Neural cell (in vitro differentiated cells): ENCODE measurements around the gene TCFL5. TPM values are rescaled to one million over a fixed set of nuclear protein-coding genes. Genes with fewer than 3 reads are reported as not detected.

Experiments
- H2AFZ ChIP-seq: fragments of 200-600, 300-800 bp; sonication (generic), shearing (Covaris generic); 2 replicates; pipeline ENCODE4 v1.6.0; 2014; ENCODE audit warnings: low read depth, mild to moderate bottlenecking, antibody characterized with exemption, low read length, moderate library complexity
- H3F3A ChIP-seq: fragments of 200-600 bp; shearing (Covaris generic); 2 replicates; pipeline ENCODE4 v1.6.1; 2016; ENCODE audit warnings: mild to moderate bottlenecking, moderate library complexity, mixed read lengths, antibody characterized with exemption, low read length; ENCODE audit not compliant: insufficient read depth, poor library complexity, severe bottlenecking
- H3K27ac ChIP-seq: fragments of 200-600, 300-800 bp; sonication (generic), shearing (Covaris generic); 2 replicates; pipeline ENCODE4 v1.5.1; 2014; ENCODE audit warnings: mild to moderate bottlenecking, low read length, moderate library complexity
- H3K27me3 ChIP-seq: fragments of 300-800, 200-600 bp; sonication (generic), shearing (Covaris generic); 2 replicates; pipeline ENCODE4 v1.6.0; 2014; ENCODE audit warnings: mild to moderate bottlenecking, low read depth, low read length, moderate library complexity; ENCODE audit not compliant: insufficient read depth
- H3K36me3 ChIP-seq: fragments of 300-800, 200-600 bp; sonication (generic), shearing (Covaris generic); 2 replicates; pipeline ENCODE4 v1.5.1; 2014; ENCODE audit warnings: mild to moderate bottlenecking, antibody characterized with exemption, low read length, moderate library complexity; ENCODE audit not compliant: insufficient read depth
- H3K4me2 ChIP-seq: fragments of 300-800, 200-600 bp; sonication (generic), shearing (Covaris generic); 2 replicates; pipeline ENCODE4 v1.6.0; 2014; ENCODE audit warnings: mild to moderate bottlenecking, low read length
- H3K4me3 ChIP-seq: fragments of 300-800, 200-600 bp; sonication (generic), shearing (Covaris generic); 2 replicates; pipeline ENCODE4 v1.5.1; 2014; ENCODE audit warnings: mild to moderate bottlenecking, low read length, moderate library complexity
- H3K79me2 ChIP-seq: fragments of 200-600 bp; shearing (Covaris generic); replicated peaks from 2 replicates; pipeline ENCODE4 v1.6.0; 2014; ENCODE audit warnings: mild to moderate bottlenecking, low read length, moderate library complexity; ENCODE audit not compliant: insufficient read depth
- H3K9ac ChIP-seq: fragments of 300-800, 200-600 bp; sonication (generic), shearing (Covaris generic); 2 replicates; pipeline ENCODE4 v1.6.1; 2016; ENCODE audit warnings: mild to moderate bottlenecking, low read length, mixed read lengths
- H3K9me2 ChIP-seq: fragments of 200-600 bp; shearing (Covaris generic); 2 replicates; pipeline ENCODE4 v1.6.1; 2016; ENCODE audit warnings: mild to moderate bottlenecking, low read length, mixed read lengths; ENCODE audit not compliant: insufficient read depth
- H3K9me3 ChIP-seq: fragments of 200-600, 300-800 bp; sonication (generic), shearing (Covaris generic); 2 replicates; pipeline ENCODE4 v1.6.1; 2016; ENCODE audit warnings: mild to moderate bottlenecking, mixed run types, low read length, moderate library complexity, mixed read lengths
- H4K20me1 ChIP-seq: fragments of 200-600 bp; shearing (Covaris generic); 2 replicates; pipeline ENCODE4 v1.6.1; 2016; ENCODE audit warnings: mild to moderate bottlenecking, mixed run types; ENCODE audit not compliant: insufficient read depth
- EP300 ChIP-seq: fragments of 450-650 bp; conservative IDR thresholded peaks from 2 replicates; pipeline ENCODE4 v1.6.1; 2014; ENCODE audit warnings: antibody characterized with exemption, mild to moderate bottlenecking, moderate library complexity; ENCODE audit not compliant: poor library complexity, severe bottlenecking
- EZH2 ChIP-seq: fragments of 200-600, 300-800 bp; shearing (Covaris generic), sonication (generic); IDR thresholded peaks from 2 replicates; pipeline ENCODE4 v1.6.1; 2014; ENCODE audit warnings: antibody characterized with exemption, low read length, borderline replicate concordance, mild to moderate bottlenecking; ENCODE audit not compliant: insufficient read depth, poor library complexity, severe bottlenecking
- MXI1 ChIP-seq: fragments of 450-650 bp; conservative IDR thresholded peaks from 2 replicates; pipeline ENCODE4 v1.6.1; 2014; ENCODE audit warnings: antibody characterized with exemption, mild to moderate bottlenecking; ENCODE audit not compliant: poor library complexity, severe bottlenecking
- POLR2AphosphoS5 ChIP-seq: IDR thresholded peaks from 2 replicates; pipeline ENCODE4 v1.6.1; 2012
- RAD21 ChIP-seq: fragments of 450-650 bp; conservative IDR thresholded peaks from 2 replicates; pipeline ENCODE4 v1.6.1; 2014; ENCODE audit warnings: antibody characterized with exemption, mild to moderate bottlenecking, moderate library complexity
- REST ChIP-seq: IDR thresholded peaks from 2 replicates; pipeline ENCODE4 v1.6.1; 2012; ENCODE audit warnings: borderline replicate concordance
- SMC3 ChIP-seq: fragments of 450-650 bp; conservative IDR thresholded peaks from 2 replicates; pipeline ENCODE4 v1.6.1; 2014; ENCODE audit warnings: antibody characterized with exemption, mild to moderate bottlenecking, moderate library complexity; ENCODE audit not compliant: poor library complexity
- TAF1 ChIP-seq: IDR thresholded peaks from 2 replicates; pipeline ENCODE4 v1.6.1; 2012; ENCODE audit warnings: low read depth
- polyA plus RNA-seq: library from polyadenylated mRNA; depleted of rRNA; stranded (reverse); fragments of >200 nt; gene quantifications from 2 replicates; pipeline ENCODE4 v1.2.3, GENCODE V29; 2014
- TF ChIP-seq, protein P1 (sequence below): fragments of 450-650 bp; IDR thresholded peaks from 2 replicates; pipeline ENCODE4 v1.5.1; 2014; ENCODE audit warnings: antibody characterized with exemption, mild to moderate bottlenecking, moderate library complexity; ENCODE audit not compliant: poor library complexity, severe bottlenecking

Gene TCFL5
- polyA plus RNA-seq, 1 donor from 2014 or later, result 9.8 TPM

GRCh38 chr20:62880935-62881661 is 19.5 kb upstream of the TCFL5 start:
- no peaks in the 10 kb centered on the region for H3K79me2 ChIP-seq
- H3K4me3 ChIP-seq, result no peak overlapping the region
- H2AFZ ChIP-seq, result no peak overlapping the region
- no peak overlapping the region for H3K9ac ChIP-seq
- no peaks in the 10 kb centered on the region for H3F3A ChIP-seq
- TF ChIP-seq RAD21, result no peak
- TF ChIP-seq REST, result no peak
- no peak for TF ChIP-seq SMC3
- TF ChIP-seq, protein P1, sequence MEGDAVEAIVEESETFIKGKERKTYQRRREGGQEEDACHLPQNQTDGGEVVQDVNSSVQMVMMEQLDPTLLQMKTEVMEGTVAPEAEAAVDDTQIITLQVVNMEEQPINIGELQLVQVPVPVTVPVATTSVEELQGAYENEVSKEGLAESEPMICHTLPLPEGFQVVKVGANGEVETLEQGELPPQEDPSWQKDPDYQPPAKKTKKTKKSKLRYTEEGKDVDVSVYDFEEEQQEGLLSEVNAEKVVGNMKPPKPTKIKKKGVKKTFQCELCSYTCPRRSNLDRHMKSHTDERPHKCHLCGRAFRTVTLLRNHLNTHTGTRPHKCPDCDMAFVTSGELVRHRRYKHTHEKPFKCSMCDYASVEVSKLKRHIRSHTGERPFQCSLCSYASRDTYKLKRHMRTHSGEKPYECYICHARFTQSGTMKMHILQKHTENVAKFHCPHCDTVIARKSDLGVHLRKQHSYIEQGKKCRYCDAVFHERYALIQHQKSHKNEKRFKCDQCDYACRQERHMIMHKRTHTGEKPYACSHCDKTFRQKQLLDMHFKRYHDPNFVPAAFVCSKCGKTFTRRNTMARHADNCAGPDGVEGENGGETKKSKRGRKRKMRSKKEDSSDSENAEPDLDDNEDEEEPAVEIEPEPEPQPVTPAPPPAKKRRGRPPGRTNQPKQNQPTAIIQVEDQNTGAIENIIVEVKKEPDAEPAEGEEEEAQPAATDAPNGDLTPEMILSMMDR, result no peak
- no peak for TF ChIP-seq EP300
- no peak for TF ChIP-seq EZH2
- TF ChIP-seq MXI1, result no peak
- no peak for TF ChIP-seq TAF1
- TF ChIP-seq POLR2AphosphoS5, result no peak
- H3K9me2 ChIP-seq, result no peaks in the 10 kb centered on the region
- no peaks in the 10 kb centered on the region for H3K9me3 ChIP-seq
- no peak overlapping the region for H3K27ac ChIP-seq
- H3K36me3 ChIP-seq, result no peaks in the 10 kb centered on the region
- H4K20me1 ChIP-seq, result no peaks in the 10 kb centered on the region
- no peaks in the 10 kb centered on the region for H3K27me3 ChIP-seq
- H3K4me2 ChIP-seq, result no peak overlapping the region

DNA sequence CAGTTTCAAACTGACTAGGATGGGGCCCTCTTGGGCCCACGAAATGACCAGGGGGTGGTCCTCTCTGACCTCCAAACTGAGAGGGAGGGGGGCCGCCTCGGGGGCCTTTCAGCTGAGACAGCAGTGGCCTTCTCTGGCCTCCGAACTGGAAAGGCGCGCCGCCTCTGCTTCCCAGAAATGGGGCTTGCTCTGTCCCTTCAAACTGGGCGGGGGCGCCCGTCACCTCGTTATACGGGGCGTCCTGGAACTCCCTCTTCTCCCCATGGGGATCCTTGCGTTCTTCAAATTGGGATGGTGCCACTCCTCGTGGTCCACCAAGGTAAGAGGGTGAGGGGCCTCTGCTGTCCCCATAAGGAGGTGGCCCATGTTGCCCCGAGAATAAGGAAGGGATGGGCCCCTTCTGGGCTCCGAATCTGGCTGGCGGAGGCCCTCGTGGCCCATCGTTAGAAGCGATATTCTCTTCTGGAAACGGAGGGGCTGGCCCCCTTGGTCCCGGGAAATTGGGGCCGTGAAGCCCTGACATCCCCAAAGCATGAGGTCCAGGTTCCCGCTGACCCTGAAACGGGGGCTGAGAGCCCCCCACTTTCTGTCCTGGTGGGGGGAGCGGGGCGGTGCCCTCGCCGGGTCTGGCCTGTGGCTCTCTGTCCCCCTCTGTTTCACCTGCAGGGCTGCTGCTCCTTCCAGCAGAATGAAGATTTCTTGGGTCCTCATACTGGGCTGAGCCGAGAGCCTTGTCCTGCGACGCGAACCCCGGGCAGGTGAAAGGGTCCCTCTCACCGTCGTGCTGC is 18.7 kb upstream of the TCFL5 start:
- Histone ChIP-seq H3K27me3 (no peaks in the 10 kb centered on the region), H3K36me3 (no peaks in the 10 kb centered on the region), H3F3A (no peaks in the 10 kb centered on the region), H3K9me2 (no peaks in the 10 kb centered on the region), H4K20me1 (no peaks in the 10 kb centered on the region), H3K9ac (no peak overlapping the region), H2AFZ (no peak overlapping the region), H3K9me3 (no peaks in the 10 kb centered on the region), H3K4me2 (no peak overlapping the region), H3K79me2 (no peaks in the 10 kb centered on the region), H3K27ac (no peak overlapping the region), H3K4me3 (no peak overlapping the region)
- TF ChIP-seq, protein P1, result no peak
- no peak for TF ChIP-seq SMC3
- no peak for TF ChIP-seq REST
- TF ChIP-seq RAD21, result no peak
- no peak for TF ChIP-seq POLR2AphosphoS5
- TF ChIP-seq TAF1, result no peak
- TF ChIP-seq EP300, result no peak
- TF ChIP-seq MXI1, result no peak
- TF ChIP-seq EZH2, result no peak
